NCI-H1105 (cell line): ENCODE data around the gene SLC16A4.

Source experiments
- DNase-seq: peaks from one replicate; lab custom pipeline; 2025; lab: John Stamatoyannopoulos, UW

Gene SLC16A4

GRCh38 chr1:110326826-110327225, 64.0 kb downstream of the SLC16A4 start:
- DNase-seq: no peak

- no peak for DNase-seq
These were observed 66.2 kb downstream of the SLC16A4 start for GRCh38 chr1:110324667-110325066.

GRCh38 chr1:110321846-110322245, 69.0 kb downstream of the SLC16A4 start:
- no peak for DNase-seq

DNA sequence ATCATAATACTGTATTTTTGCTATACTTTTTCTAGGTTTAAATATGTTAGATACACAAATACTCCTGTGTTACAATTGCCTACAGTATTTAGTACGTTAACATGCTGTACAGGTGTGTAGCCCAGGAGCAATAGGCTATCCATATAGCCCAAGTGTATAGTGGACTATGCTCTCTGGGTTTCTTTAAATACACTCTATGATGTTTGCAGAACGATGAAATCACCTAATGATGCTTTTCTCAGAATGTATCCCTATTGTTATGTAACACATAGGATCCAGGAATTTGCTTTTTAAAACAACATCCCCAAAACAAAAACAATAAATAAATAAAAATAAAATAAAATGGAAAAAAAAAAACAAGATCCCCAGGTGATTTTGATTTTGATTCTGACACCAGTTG, 69.8 kb downstream of the SLC16A4 start:
- DNase-seq: no peak

DNA sequence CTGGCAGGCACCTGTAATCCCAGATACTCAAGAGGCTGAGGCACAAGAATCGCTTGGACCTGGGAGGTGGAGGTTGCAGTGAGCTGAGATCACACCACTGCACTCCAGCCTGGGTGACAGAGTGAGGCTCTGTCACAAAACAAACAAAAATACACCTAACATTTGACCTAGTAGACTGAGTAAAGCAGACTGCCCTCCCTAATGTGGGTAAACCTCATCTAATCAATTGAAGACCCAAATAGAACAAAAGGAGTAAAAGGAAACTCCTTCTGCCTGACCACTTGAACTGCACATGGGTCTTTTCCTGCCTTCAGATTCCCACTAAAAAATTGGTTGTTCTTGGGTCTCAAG, 70.7 kb downstream of the SLC16A4 start:
- DNase-seq: no peak

GRCh38 chr1:110319332-110320167, 71.3 kb downstream of the SLC16A4 start:
- DNase-seq: no peak

- no peak for DNase-seq
These were observed 72.8 kb downstream of the SLC16A4 start for GRCh38 chr1:110318046-110318445.

GRCh38 chr1:110316735-110317134, 74.1 kb downstream of the SLC16A4 start:
- DNase-seq: no peak
